GM19025 (cell line): ENCODE measurements around the gene SLU7.
A peak's percentile ranks its signal among the peaks of the same experiment; 100 is the strongest.
"Not testable (repeated sequence)": the region's sequence is repeated elsewhere in the genome, so short reads cannot be mapped to it uniquely, and the experiment has no call there.

ENCODE experiments used
- ATAC-seq: cut with Tn5 transposase; IDR thresholded peaks from one replicate; pipeline ENCODE4 v1.9.1; 2021; ENCODE audit warnings: mild to moderate bottlenecking, low read depth, moderate library complexity; ENCODE audit not compliant: unreplicated experiment

Gene SLU7

GRCh38 chr5:160451281-160451680 lies 32.4 kb upstream of the SLU7 start:
- ATAC-seq: no peak

- no peak for ATAC-seq
These were observed 31.5 kb upstream of the SLU7 start for GRCh38 chr5:160450164-160450932.

- ATAC-seq: no peak
These were observed 30.6 kb upstream of the SLU7 start for GRCh38 chr5:160449458-160449857.

GRCh38 chr5:160448886-160449285 lies 30.0 kb upstream of the SLU7 start:
- ATAC-seq: no peak

- ATAC-seq: no peak
These were observed 26.9 kb upstream of the SLU7 start for GRCh38 chr5:160445751-160446150.

GRCh38 chr5:160445132-160445531 lies 26.3 kb upstream of the SLU7 start:
- ATAC-seq: no peak

- no peak for ATAC-seq
These were observed 25.5 kb upstream of the SLU7 start for GRCh38 chr5:160444407-160444806.

- peak; percentile 23 for ATAC-seq
These were observed 24.0 kb upstream of the SLU7 start for GRCh38 chr5:160442824-160443431.

GRCh38 chr5:160441311-160441781 lies 22.5 kb upstream of the SLU7 start:
- ATAC-seq: peak; percentile 27

- peak; percentile 41 for ATAC-seq
These were observed 20.3 kb upstream of the SLU7 start for GRCh38 chr5:160439205-160439600.

- peak; percentile 29 for ATAC-seq
These were observed 19.7 kb upstream of the SLU7 start for GRCh38 chr5:160438316-160439204.

GRCh38 chr5:160437271-160437670 lies 18.4 kb upstream of the SLU7 start:
- no peak for ATAC-seq

GRCh38 chr5:160436661-160437060 lies 17.8 kb upstream of the SLU7 start:
- ATAC-seq: not testable (repeated sequence)

- ATAC-seq: no peak
These were observed 17.1 kb upstream of the SLU7 start for GRCh38 chr5:160436017-160436416.

GRCh38 chr5:160435532-160435931 lies 16.7 kb upstream of the SLU7 start:
- no peak for ATAC-seq

GRCh38 chr5:160434022-160434531 lies 15.2 kb upstream of the SLU7 start:
- ATAC-seq: peak; percentile 62

GRCh38 chr5:160432787-160433186 lies 13.9 kb upstream of the SLU7 start:
- ATAC-seq: no peak

- no peak for ATAC-seq
These were observed 13.3 kb upstream of the SLU7 start for GRCh38 chr5:160432196-160432595.

GRCh38 chr5:160427607-160428006 lies 8.7 kb upstream of the SLU7 start:
- ATAC-seq: no peak

GRCh38 chr5:160423099-160423498 lies 4.2 kb upstream of the SLU7 start:
- ATAC-seq: no peak
